K562 (cell line): Measurements from ENCODE around the gene FIBP. TPM values are rescaled to one million over a fixed set of nuclear protein-coding genes. Genes with fewer than 3 reads are reported as not detected.

ENCODE experiments used
- ETV1 ChIP-seq: fragments of 450-650 bp; conservative IDR thresholded peaks from 2 replicates; pipeline ENCODE4 v1.6.1; 2016; ENCODE audit warnings: missing genetic modification characterization, control low read depth, low read depth, missing compliant biosample characterization
- MLLT1 ChIP-seq, 2 experiments: fragments of 450-650 bp; IDR thresholded peaks; 2 replicates each; pipeline ENCODE4 v1.6.1; 2016
- PBX2 ChIP-seq, 2 experiments: IDR thresholded peaks in 1 of 2; conservative IDR thresholded peaks in 1 of 2; 2 replicates each; pipeline ENCODE4 v1.6.1; 2016; ENCODE audit warnings: low read depth in 2 of 2, mild to moderate bottlenecking in 1 of 2, missing compliant biosample characterization in 1 of 2, missing genetic modification characterization in 1 of 2, moderate library complexity in 1 of 2
- polyA plus RNA-seq, 8 experiments: library from polyadenylated mRNA; depleted of rRNA in 4 of 8; stranded (reverse) in 5 of 8; unstranded in 3 of 8; fragments of >200 nt; fragmentation: Nextera tagmentation in 2 of 8; fragmentation: Illumina TruSeq in 1 of 8; extraction: Ambion mirVana in 2 of 8; extraction: Trizol in 1 of 8; gene quantifications; 2 replicates each; pipeline versions ENCODE4 v1.2.1 to v1.2.3, GENCODE V29; 2011 to 2014; ENCODE audit warnings: inconsistent platforms in 1 of 8, missing spikeins in 1 of 8
- total RNA-seq, 7 experiments: library from RNA; depleted of rRNA in 6 of 7; stranded (reverse); fragments of >200 nt in 6 of 7; fragmentation: Illumina TruSeq in 2 of 7; extraction: Trizol in 2 of 7; gene quantifications; 2 replicates each; pipeline versions ENCODE4 v1.2.1 to v1.2.3, GENCODE V29; 2011 to 2021; ENCODE audit warnings: low replicate concordance in 1 of 7
- TF ChIP-seq, protein P1 (sequence below): sonication (generic); formaldehyde crosslinking; IDR thresholded peaks from 2 replicates; pipeline ENCODE4 v1.8.1; 2023; ENCODE audit warnings: mild to moderate bottlenecking, missing genetic modification reagents
- TF ChIP-seq, protein P2 (sequence below): fragments of 450-650 bp; IDR thresholded peaks from 2 replicates; pipeline ENCODE4 v1.6.1; 2017; ENCODE audit warnings: antibody characterized with exemption, mild to moderate bottlenecking
- TF ChIP-seq, protein P3 (sequence below), 3 experiments: IDR thresholded peaks in 2 of 3; conservative IDR thresholded peaks in 1 of 3; 2 replicates each; pipeline ENCODE4 v1.5.1; 2011 to 2012; ENCODE audit warnings: low read length in 3 of 3, mild to moderate bottlenecking in 3 of 3, control low read depth in 2 of 3, improper control_type of control experiment in 1 of 3, inconsistent platforms in 1 of 3, low read depth in 1 of 3, mixed read lengths in 1 of 3, moderate library complexity in 1 of 3; ENCODE audit not compliant: insufficient read depth in 2 of 3

FIBP gene
- total and polyA plus RNA-seq, 9 of the 15 experiments (the other 6 are each of a cell fraction or from before 2014, with no cell fraction given): 41.2 to 79.2 (median 48.6) TPM

GRCh38 chr11:65860278-65861164, 27.8 kb downstream of the FIBP start, which contains the start of gene MUS81 (continued):
- TF ChIP-seq, protein P1, sequence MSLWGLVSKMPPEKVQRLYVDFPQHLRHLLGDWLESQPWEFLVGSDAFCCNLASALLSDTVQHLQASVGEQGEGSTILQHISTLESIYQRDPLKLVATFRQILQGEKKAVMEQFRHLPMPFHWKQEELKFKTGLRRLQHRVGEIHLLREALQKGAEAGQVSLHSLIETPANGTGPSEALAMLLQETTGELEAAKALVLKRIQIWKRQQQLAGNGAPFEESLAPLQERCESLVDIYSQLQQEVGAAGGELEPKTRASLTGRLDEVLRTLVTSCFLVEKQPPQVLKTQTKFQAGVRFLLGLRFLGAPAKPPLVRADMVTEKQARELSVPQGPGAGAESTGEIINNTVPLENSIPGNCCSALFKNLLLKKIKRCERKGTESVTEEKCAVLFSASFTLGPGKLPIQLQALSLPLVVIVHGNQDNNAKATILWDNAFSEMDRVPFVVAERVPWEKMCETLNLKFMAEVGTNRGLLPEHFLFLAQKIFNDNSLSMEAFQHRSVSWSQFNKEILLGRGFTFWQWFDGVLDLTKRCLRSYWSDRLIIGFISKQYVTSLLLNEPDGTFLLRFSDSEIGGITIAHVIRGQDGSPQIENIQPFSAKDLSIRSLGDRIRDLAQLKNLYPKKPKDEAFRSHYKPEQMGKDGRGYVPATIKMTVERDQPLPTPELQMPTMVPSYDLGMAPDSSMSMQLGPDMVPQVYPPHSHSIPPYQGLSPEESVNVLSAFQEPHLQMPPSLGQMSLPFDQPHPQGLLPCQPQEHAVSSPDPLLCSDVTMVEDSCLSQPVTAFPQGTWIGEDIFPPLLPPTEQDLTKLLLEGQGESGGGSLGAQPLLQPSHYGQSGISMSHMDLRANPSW (CRISPR knock-in tag): peak; percentile 89; the same call in 1 of the 2 replicates
- TF ChIP-seq ETV1 (tag) (peak; percentile 74), PBX2 (CRISPR knock-in tag; IDR thresholded peaks at IDR 0.05; ENCODE audit: low read depth) (no peak), PBX2 (tag; conservative IDR thresholded peaks at IDR 0.05; ENCODE audit: low read depth) (peak; percentile 80), MLLT1 (IDR thresholded peaks at IDR 0.05) (peak in 1 of 2 experiments; percentile 15; a peak in 1 of 4 replicates)
- TF ChIP-seq, protein P2, sequence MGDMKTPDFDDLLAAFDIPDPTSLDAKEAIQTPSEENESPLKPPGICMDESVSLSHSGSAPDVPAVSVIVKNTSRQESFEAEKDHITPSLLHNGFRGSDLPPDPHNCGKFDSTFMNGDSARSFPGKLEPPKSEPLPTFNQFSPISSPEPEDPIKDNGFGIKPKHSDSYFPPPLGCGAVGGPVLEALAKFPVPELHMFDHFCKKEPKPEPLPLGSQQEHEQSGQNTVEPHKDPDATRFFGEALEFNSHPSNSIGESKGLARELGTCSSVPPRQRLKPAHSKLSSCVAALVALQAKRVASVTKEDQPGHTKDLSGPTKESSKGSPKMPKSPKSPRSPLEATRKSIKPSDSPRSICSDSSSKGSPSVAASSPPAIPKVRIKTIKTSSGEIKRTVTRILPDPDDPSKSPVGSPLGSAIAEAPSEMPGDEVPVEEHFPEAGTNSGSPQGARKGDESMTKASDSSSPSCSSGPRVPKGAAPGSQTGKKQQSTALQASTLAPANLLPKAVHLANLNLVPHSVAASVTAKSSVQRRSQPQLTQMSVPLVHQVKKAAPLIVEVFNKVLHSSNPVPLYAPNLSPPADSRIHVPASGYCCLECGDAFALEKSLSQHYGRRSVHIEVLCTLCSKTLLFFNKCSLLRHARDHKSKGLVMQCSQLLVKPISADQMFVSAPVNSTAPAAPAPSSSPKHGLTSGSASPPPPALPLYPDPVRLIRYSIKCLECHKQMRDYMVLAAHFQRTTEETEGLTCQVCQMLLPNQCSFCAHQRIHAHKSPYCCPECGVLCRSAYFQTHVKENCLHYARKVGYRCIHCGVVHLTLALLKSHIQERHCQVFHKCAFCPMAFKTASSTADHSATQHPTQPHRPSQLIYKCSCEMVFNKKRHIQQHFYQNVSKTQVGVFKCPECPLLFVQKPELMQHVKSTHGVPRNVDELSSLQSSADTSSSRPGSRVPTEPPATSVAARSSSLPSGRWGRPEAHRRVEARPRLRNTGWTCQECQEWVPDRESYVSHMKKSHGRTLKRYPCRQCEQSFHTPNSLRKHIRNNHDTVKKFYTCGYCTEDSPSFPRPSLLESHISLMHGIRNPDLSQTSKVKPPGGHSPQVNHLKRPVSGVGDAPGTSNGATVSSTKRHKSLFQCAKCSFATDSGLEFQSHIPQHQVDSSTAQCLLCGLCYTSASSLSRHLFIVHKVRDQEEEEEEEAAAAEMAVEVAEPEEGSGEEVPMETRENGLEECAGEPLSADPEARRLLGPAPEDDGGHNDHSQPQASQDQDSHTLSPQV: 0 out of 2 replicates have a peak, but pooled peaks have one; percentile 21
- TF ChIP-seq, protein P3, sequence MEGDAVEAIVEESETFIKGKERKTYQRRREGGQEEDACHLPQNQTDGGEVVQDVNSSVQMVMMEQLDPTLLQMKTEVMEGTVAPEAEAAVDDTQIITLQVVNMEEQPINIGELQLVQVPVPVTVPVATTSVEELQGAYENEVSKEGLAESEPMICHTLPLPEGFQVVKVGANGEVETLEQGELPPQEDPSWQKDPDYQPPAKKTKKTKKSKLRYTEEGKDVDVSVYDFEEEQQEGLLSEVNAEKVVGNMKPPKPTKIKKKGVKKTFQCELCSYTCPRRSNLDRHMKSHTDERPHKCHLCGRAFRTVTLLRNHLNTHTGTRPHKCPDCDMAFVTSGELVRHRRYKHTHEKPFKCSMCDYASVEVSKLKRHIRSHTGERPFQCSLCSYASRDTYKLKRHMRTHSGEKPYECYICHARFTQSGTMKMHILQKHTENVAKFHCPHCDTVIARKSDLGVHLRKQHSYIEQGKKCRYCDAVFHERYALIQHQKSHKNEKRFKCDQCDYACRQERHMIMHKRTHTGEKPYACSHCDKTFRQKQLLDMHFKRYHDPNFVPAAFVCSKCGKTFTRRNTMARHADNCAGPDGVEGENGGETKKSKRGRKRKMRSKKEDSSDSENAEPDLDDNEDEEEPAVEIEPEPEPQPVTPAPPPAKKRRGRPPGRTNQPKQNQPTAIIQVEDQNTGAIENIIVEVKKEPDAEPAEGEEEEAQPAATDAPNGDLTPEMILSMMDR (IDR thresholded peaks at IDR 0.05 in 2 of 3, conservative IDR thresholded peaks at IDR 0.05 in 1 of 3; ENCODE audit: insufficient read depth in 2 of 3, low read depth in 1 of 3, low read length in 3 of 3): peak; percentile 84 to 94 (median 88)
